ENCODE data around the gene GALK2. TPM values are rescaled to one million over a fixed set of nuclear protein-coding genes. Genes with fewer than 3 reads are reported as not detected.
A peak's percentile ranks its signal among the peaks of the same experiment; 100 is the strongest.

Gene GALK2
- polyA plus RNA-seq, 1 donor (not counting 4 experiments of a cell fraction or from before 2014, with no cell fraction given), result 29.7 TPM

DNA sequence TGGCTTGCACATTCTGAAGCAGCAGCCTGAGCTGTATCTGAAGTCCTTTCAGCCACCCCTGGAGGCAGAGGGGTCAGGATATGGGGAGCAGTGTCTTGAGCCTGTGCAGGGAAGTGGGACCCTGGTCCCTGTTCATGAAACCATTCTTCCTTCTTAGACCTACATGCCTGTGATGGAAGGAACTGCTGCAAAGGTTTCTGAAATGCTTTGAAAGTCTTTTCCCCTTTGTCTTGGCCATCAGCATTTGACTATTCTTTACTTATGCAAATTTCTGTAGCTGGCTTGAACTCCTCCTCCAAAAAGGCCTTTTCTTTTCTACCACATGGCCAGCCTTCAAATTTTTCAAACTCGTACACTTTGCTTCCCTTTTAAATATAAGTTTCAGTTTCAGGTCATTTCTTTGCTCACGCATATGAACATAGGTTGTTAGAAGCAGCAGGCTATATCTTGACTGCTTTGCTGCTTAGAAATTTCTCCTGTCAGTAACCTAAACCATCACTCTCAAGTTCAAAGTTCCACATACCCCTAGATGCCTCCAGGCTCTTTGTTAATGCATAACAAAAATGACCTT lies 62.3 kb downstream of the GALK2 start:
- Histone ChIP-seq H3K9ac (ENCODE audit: control insufficient read depth, extremely low read depth, insufficient read depth, low read length) (no peak overlapping the region), H3K9me3 (ENCODE audit: control insufficient read depth, low read depth, low read length) (no peaks in the 10 kb centered on the region), H4K20me1 (ENCODE audit: control insufficient read depth, extremely low read depth, insufficient read depth, low read length) (peaks cover 2% of the 10 kb centered on the region), H3K79me2 (ENCODE audit: control insufficient read depth, insufficient read depth, low read length) (peaks cover 12% of the 10 kb centered on the region), H2AFZ (ENCODE audit: control insufficient read depth, low read length) (no peak overlapping the region), H3K4me2 (ENCODE audit: control insufficient read depth, extremely low read depth, insufficient read depth, low read depth, low read length) (no peak overlapping the region), H3K27me3 (ENCODE audit: control insufficient read depth, extremely low read depth, insufficient read depth, low read length) (no peaks in the 10 kb centered on the region), H3K9me1 (ENCODE audit: control insufficient read depth, extremely low read depth, insufficient read depth, low read length) (peaks cover 3% of the 10 kb centered on the region), H3K27ac (ENCODE audit: control insufficient read depth, insufficient read depth, low read length) (no peak overlapping the region), H3K4me3 (ENCODE audit: control insufficient read depth in 2 of 3, extremely low read depth in 1 of 3, insufficient read depth in 2 of 3, low read depth in 1 of 3, low read length in 3 of 3) (no peak overlapping the region), H3K4me1 (ENCODE audit: control insufficient read depth, extremely low read depth, insufficient read depth, low read length) (no peaks in the 10 kb centered on the region), H3K36me3 (ENCODE audit: control insufficient read depth in 2 of 2, extremely low read depth in 1 of 2, insufficient read depth in 2 of 2, low read length in 2 of 2) (peaks cover 0 to 4% of the 10 kb centered on the region in 2 experiments)
- TF ChIP-seq, protein P1, sequence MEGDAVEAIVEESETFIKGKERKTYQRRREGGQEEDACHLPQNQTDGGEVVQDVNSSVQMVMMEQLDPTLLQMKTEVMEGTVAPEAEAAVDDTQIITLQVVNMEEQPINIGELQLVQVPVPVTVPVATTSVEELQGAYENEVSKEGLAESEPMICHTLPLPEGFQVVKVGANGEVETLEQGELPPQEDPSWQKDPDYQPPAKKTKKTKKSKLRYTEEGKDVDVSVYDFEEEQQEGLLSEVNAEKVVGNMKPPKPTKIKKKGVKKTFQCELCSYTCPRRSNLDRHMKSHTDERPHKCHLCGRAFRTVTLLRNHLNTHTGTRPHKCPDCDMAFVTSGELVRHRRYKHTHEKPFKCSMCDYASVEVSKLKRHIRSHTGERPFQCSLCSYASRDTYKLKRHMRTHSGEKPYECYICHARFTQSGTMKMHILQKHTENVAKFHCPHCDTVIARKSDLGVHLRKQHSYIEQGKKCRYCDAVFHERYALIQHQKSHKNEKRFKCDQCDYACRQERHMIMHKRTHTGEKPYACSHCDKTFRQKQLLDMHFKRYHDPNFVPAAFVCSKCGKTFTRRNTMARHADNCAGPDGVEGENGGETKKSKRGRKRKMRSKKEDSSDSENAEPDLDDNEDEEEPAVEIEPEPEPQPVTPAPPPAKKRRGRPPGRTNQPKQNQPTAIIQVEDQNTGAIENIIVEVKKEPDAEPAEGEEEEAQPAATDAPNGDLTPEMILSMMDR (optimal IDR thresholded peaks at IDR 0.05 in 1 of 3, IDR thresholded peaks at IDR 0.05 in 1 of 3, conservative IDR thresholded peaks at IDR 0.05 in 1 of 3; ENCODE audit: extremely low read depth in 1 of 3, insufficient read depth in 2 of 3, low read length in 3 of 3), result no peak
- no peak for TF ChIP-seq EZH2 (IDR thresholded peaks at IDR 0.05; ENCODE audit: low read length)
- dilution Hi-C loops (cut with MboI; ENCODE audit: extremely low pct_ligation_motif_present, low sequenced_read_pairs), result no loop called here
- FAIRE-seq, result no peak
- no peak for DNase-seq (ENCODE audit: low read depth, low spot score)

DNA sequence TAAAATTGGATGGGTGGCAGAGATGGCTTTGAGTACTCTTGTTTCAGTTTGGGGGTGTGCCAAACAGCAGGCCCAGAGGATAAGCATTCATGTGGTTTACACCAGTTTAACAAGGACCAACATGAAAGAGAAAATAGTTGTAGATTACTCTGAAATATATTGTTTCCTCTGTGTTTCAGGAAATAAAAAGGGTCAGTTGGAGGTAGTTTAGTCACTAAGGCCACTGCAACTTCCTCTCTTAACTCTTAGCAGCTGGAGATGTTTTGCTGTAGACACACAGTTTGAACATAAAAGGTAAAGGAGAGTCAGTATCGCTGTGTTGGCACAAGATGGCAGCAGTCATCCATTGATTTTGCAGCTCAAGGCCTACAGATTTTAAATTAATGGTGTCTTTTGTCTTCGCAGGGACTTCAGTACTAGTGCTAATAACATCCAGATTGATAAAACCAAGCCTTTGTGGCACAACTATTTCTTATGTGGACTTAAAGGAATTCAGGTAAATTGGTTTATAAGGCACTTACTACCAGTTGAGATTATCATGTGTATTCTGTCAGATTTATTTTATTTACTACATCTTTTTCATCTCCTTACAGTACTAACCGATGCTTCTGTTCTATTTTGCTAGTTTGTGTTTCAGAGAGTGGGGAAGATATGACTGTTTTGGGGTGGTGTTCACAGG lies 65.5 kb downstream of the GALK2 start:
- dilution Hi-C loops (cut with MboI; ENCODE audit: extremely low pct_ligation_motif_present, low sequenced_read_pairs), result no loop called here
- peak; percentile 92 for FAIRE-seq

More for the DNA sequence above, 65.5 kb downstream of the GALK2 start:
- peaks cover 3 to 6% of the 10 kb centered on the region in 2 experiments for H3K36me3 ChIP-seq (ENCODE audit: control insufficient read depth in 2 of 2, extremely low read depth in 1 of 2, insufficient read depth in 2 of 2, low read length in 2 of 2)
- no peak overlapping the region for H3K9ac ChIP-seq (ENCODE audit: control insufficient read depth, extremely low read depth, insufficient read depth, low read length)
- no peak for TF ChIP-seq EZH2 (IDR thresholded peaks at IDR 0.05; ENCODE audit: low read length)
- TF ChIP-seq, protein P1 (optimal IDR thresholded peaks at IDR 0.05 in 1 of 3, IDR thresholded peaks at IDR 0.05 in 1 of 3, conservative IDR thresholded peaks at IDR 0.05 in 1 of 3; ENCODE audit: extremely low read depth in 1 of 3, insufficient read depth in 2 of 3, low read length in 3 of 3), result peak; percentile 61 to 76 (median 65)
- no peaks in the 10 kb centered on the region for H3K79me2 ChIP-seq (ENCODE audit: control insufficient read depth, insufficient read depth, low read length)
- H3K4me2 ChIP-seq (ENCODE audit: control insufficient read depth, extremely low read depth, insufficient read depth, low read depth, low read length), result no peak overlapping the region
- H2AFZ ChIP-seq (ENCODE audit: control insufficient read depth, low read length), result no peak overlapping the region
- H3K27ac ChIP-seq (ENCODE audit: control insufficient read depth, insufficient read depth, low read length), result no peak overlapping the region
- DNase-seq (ENCODE audit: low read depth, low spot score), result peak; percentile 2
- H4K20me1 ChIP-seq (ENCODE audit: control insufficient read depth, extremely low read depth, insufficient read depth, low read length), result no peaks in the 10 kb centered on the region
- no peaks in the 10 kb centered on the region for H3K4me1 ChIP-seq (ENCODE audit: control insufficient read depth, extremely low read depth, insufficient read depth, low read length)
- H3K9me3 ChIP-seq (ENCODE audit: control insufficient read depth, low read depth, low read length), result no peaks in the 10 kb centered on the region
- H3K27me3 ChIP-seq (ENCODE audit: control insufficient read depth, extremely low read depth, insufficient read depth, low read length), result no peaks in the 10 kb centered on the region
- H3K9me1 ChIP-seq (ENCODE audit: control insufficient read depth, extremely low read depth, insufficient read depth, low read length), result no peaks in the 10 kb centered on the region
- H3K4me3 ChIP-seq (ENCODE audit: control insufficient read depth in 2 of 3, extremely low read depth in 1 of 3, insufficient read depth in 2 of 3, low read depth in 1 of 3, low read length in 3 of 3), result no peak overlapping the region

All from keratinocyte (primary cell).